Measurements from ENCODE around the gene ATP6V1B1.

- no peak for TF ChIP-seq CTCF (IDR thresholded peaks at IDR 0.05)
- no peak for TF ChIP-seq POLR2A (IDR thresholded peaks at IDR 0.05)
These were observed 6.0 kb downstream of the ATP6V1B1 start for GRCh38 chr2:70941701-70942100.
